HepG2 (cell line): ENCODE measurements around the gene PATZ1. TPM values are rescaled to one million over a fixed set of nuclear protein-coding genes. Genes with fewer than 3 reads are reported as not detected.

Experiments
- ATAC-seq: fragments of 200-7000 bp; cut with Tn5 transposase; 3 replicates; pipeline ENCODE4 v1.9.1; 2020; ENCODE audit warnings: mild to moderate bottlenecking, moderate library complexity
- BruUV-seq: library from RNA; stranded (reverse); fragments of 400-500 nt; replicated peaks from 2 replicates; lab custom pipeline; 2021; lab: Mats Ljungman, UMichigan
- CTCF ChIA-PET: fragments of 300-600 bp; formaldehyde crosslinking; extraction: SDS; loops from one replicate; lab custom pipeline; 2021; ENCODE audit warnings: low total read pairs, inconsistent platforms, low intra/inter-chr PET ratio; lab: Yijun Ruan, JAX
- POLR2A ChIA-PET: fragments of 350-600 bp; sonication (Branson Sonifier 250); formaldehyde crosslinking; loops from one replicate; lab custom pipeline; 2020; ENCODE audit warnings: antibody characterized with exemption, inconsistent platforms; lab: Yijun Ruan, JAX
- DNase-seq: peaks from one replicate; pipeline ENCODE4 v3.0.0-alpha.2; 2015; ENCODE audit warnings: low spot score
- FAIRE-seq: peaks from 3 replicates; lab custom pipeline; 2011; peaks lifted over from hg19 to GRCh38; lab: Jason Lieb, UNC
- H2AFZ ChIP-seq: one replicate; pipeline ENCODE4 v1.6.1; 2011; ENCODE audit warnings: low read length, inconsistent platforms
- H3K27ac ChIP-seq: fragments of 300-600 bp; 3 replicates; pipeline ENCODE4 v1.8.0; 2011; ENCODE audit warnings: mixed run types, mild to moderate bottlenecking, mixed read lengths, low read length, inconsistent platforms; ENCODE audit not compliant: insufficient read depth; ENCODE audit errors: extremely low read length
- H3K27me3 ChIP-seq, 2 experiments: fragments of 200-600 bp in 1 of 2; 2 replicates in 1 of 2; 3 replicates in 1 of 2; pipeline versions ENCODE4 v1.6.0 to v1.8.0; 2011; ENCODE audit warnings: low read length in 2 of 2, mild to moderate bottlenecking in 2 of 2, moderate library complexity in 2 of 2, inconsistent platforms in 1 of 2; ENCODE audit not compliant: insufficient read depth in 2 of 2, control insufficient read depth in 1 of 2
- H3K36me3 ChIP-seq, 2 experiments: fragments of 200-600 bp in 1 of 2; replicated peaks in 1 of 2; 2 replicates in 1 of 2; 3 replicates in 1 of 2; pipeline versions ENCODE4 v1.5.1 to v1.8.0; 2011; ENCODE audit warnings: low read length in 2 of 2, inconsistent platforms in 1 of 2; ENCODE audit not compliant: insufficient read depth in 2 of 2, control insufficient read depth in 1 of 2
- H3K4me1 ChIP-seq: 2 replicates; pipeline ENCODE4 v1.5.1; 2012; ENCODE audit warnings: low read length, inconsistent platforms; ENCODE audit not compliant: insufficient read depth
- H3K4me2 ChIP-seq: 2 replicates; pipeline ENCODE4 v1.6.0; 2011; ENCODE audit warnings: low read depth, low read length, inconsistent platforms
- H3K4me3 ChIP-seq, 3 experiments: fragments of 200-600 bp in 1 of 3; sonication (generic), shearing (Covaris generic) in 1 of 3; replicated peaks in 1 of 3; 2 replicates each; pipeline ENCODE4 v1.5.1; 2011 to 2016; ENCODE audit warnings: low read length in 3 of 3, inconsistent platforms in 2 of 3, low read depth in 2 of 3, mild to moderate bottlenecking in 2 of 3, control low read depth in 1 of 3, mixed read lengths in 1 of 3; ENCODE audit not compliant: insufficient read depth in 1 of 3
- H3K79me2 ChIP-seq: one replicate; pipeline ENCODE4 v1.6.1; 2011; ENCODE audit warnings: low read length, inconsistent platforms; ENCODE audit not compliant: insufficient read depth
- H3K9ac ChIP-seq: 2 replicates; pipeline ENCODE4 v1.6.0; 2011; ENCODE audit warnings: mild to moderate bottlenecking, low read depth, low read length, inconsistent platforms; ENCODE audit not compliant: insufficient read depth
- H3K9me3 ChIP-seq: 2 replicates; pipeline ENCODE4 v1.5.1; 2012; ENCODE audit warnings: mild to moderate bottlenecking, low read length
- H4K20me1 ChIP-seq: 2 replicates; pipeline ENCODE4 v1.6.0; 2011; ENCODE audit warnings: inconsistent platforms, mild to moderate bottlenecking, low read length, moderate library complexity; ENCODE audit not compliant: insufficient read depth
- BRF2 ChIP-seq: sonication (generic); formaldehyde crosslinking; IDR thresholded peaks from 2 replicates; pipeline ENCODE4 v1.8.1; 2022; ENCODE audit warnings: mild to moderate bottlenecking, missing genetic modification reagents
- RBM22 ChIP-seq: fragments of 200-400 bp; formaldehyde crosslinking; optimal IDR thresholded peaks from 2 replicates; pipeline ENCODE3; 2017; ENCODE audit warnings: mild to moderate bottlenecking, low read length, moderate library complexity
- TCF7L2 ChIP-seq: IDR thresholded peaks from 2 replicates; pipeline ENCODE4 v1.6.1; 2011; ENCODE audit warnings: mild to moderate bottlenecking, low read depth, low read length, moderate library complexity
- TEAD2 ChIP-seq: sonication (generic); formaldehyde crosslinking; IDR thresholded peaks from 2 replicates; pipeline ENCODE4 v1.9.0; 2021; ENCODE audit warnings: missing genetic modification reagents
- ZNF382 ChIP-seq: sonication (generic); formaldehyde crosslinking; IDR thresholded peaks from 2 replicates; pipeline ENCODE4 v1.5.0; 2020; ENCODE audit warnings: missing genetic modification reagents, mild to moderate bottlenecking, borderline replicate concordance
- ZNF770 ChIP-seq: sonication (generic); formaldehyde crosslinking; IDR thresholded peaks from 2 replicates; pipeline ENCODE4 v1.5.0; 2020; ENCODE audit warnings: mild to moderate bottlenecking, missing genetic modification reagents
- WGBS: methylation state at CpG from one replicate; pipeline ENCODE4 v1.1.6; 2017; ENCODE audit warnings: low lambda C conversion rate; 5-methylcytosine and 5-hydroxymethylcytosine counted together
- in situ Hi-C: cut with HindIII; loops from 2 replicates; pipeline ENCODE4 v1.10.0; 2017; ENCODE audit warnings: low pct_unique_long_range_greater_than_20kb; ENCODE audit not compliant: extremely low pct_ligation_motif_present
- intact Hi-C: fragments of 100-400 bp; cut with micrococcal nuclease; formaldehyde crosslinking; loops from one replicate; pipeline ENCODE4 v1.10.0; 2022; ENCODE audit not compliant: unreplicated experiment
- polyA plus RNA-seq, 8 experiments: library from polyadenylated mRNA; depleted of rRNA in 3 of 8; stranded (reverse) in 7 of 8; unstranded in 1 of 8; fragments of >200 nt; fragmentation: Illumina TruSeq in 4 of 8; extraction: Trizol in 4 of 8; gene quantifications; 2 replicates each; pipeline versions ENCODE4 v1.2.1 to v1.2.3, GENCODE V29; 2011 to 2016; ENCODE audit warnings: low read depth in 4 of 8, missing spikeins in 1 of 8, mixed read lengths in 1 of 8; ENCODE audit not compliant: insufficient read depth in 1 of 8
- total RNA-seq, 5 experiments: library from RNA; depleted of rRNA; stranded (reverse); fragments of >200 nt; fragmentation: Illumina TruSeq; extraction: Trizol; gene quantifications; 2 replicates each; pipeline ENCODE4 v1.2.3, GENCODE V29; 2016; ENCODE audit warnings: low read depth in 1 of 5
- TF ChIP-seq, protein P1 (sequence below): sonication (generic); formaldehyde crosslinking; IDR thresholded peaks from 2 replicates; pipeline ENCODE4 v1.9.0; 2021; ENCODE audit warnings: missing genetic modification reagents, mild to moderate bottlenecking, borderline replicate concordance
- TF ChIP-seq, protein P2 (sequence below): sonication (generic); formaldehyde crosslinking; IDR thresholded peaks from 2 replicates; pipeline ENCODE4 v1.5.0; 2020; ENCODE audit warnings: mild to moderate bottlenecking, missing genetic modification reagents, borderline replicate concordance

PATZ1 gene
- total and polyA plus RNA-seq, 2 of the 13 experiments (the other 11 are each of a cell fraction or from before 2014, with no cell fraction given) = 24.9 to 30.5 TPM

DNA sequence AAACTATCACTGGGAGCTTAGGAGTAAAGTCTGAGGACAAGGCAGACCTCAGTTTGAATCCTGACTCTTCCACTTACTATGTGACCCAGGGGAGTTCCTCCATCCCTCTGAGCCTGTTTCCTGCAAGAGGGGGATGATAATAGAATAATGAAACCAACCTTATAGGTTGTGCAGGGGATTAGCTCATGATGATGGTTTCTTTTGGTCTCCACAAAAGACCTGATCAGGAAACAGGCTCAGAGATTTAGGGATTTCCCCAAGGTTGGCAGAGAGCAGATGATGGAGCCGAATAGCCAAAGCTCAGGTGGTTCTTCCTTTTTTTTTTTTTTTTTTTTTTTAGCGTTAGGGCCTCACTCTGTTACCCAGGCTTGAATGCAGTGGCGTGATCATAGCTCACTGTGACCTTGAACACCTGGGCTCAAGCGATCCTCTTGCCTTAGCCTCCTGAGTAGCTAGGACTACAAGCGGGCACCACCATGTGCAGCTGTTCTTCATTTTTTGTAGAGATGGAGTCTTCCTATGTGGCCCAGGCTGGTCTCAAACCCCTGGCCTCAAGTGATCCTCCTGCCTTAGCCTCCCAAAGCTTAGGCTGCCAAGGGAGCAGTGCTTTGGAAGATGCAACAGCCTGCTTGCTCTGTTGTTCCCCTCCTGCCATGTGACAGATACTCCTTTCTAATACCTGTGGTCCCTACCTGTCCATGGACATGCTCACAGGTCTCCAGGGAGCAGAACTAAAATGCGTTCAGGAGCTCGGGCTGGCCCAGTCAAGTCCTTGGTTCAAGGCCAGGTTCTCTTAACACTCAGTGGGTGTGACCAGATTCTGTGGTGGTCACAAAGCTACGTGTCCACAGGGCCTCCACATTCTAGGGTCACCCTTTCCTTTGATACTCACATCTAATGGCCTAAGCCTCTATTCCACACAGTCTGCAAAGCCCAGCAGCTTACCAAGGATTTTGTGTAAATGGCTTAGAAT lies 22.3 kb downstream of the PATZ1 start:
- Histone ChIP-seq H3K4me1 (no peaks in the 10 kb centered on the region), H3K27me3 (no peaks in the 10 kb centered on the region), H3K4me3 (no peak overlapping the region), H4K20me1 (no peaks in the 10 kb centered on the region), H3K4me2 (no peak overlapping the region), H3K9me3 (no peaks in the 10 kb centered on the region), H3K9ac (no peak overlapping the region), H3K79me2 (no peaks in the 10 kb centered on the region), H3K36me3 (peaks cover 24 to 44% of the 10 kb centered on the region in 2 experiments), H2AFZ (no peak overlapping the region), H3K27ac (no peak overlapping the region)
- ChIA-PET CTCF (no interaction called here), POLR2A (interaction anchor here (1.2 to 1.5 kb wide), 2 partner anchors 15 to 23 kb away, joined by 4 to 5 read pairs; partner anchors contain the start of gene PATZ1)
- no peak for DNase-seq
- 89% methylated on average over 8 of the region's 8 CpGs for WGBS
- peak; percentile 69 for TF ChIP-seq RBM22
- no peak for TF ChIP-seq BRF2 (CRISPR knock-in tag)
- TF ChIP-seq TCF7L2 = no peak
- peak; percentile 58; the same call in 1 of the 2 replicates for TF ChIP-seq ZNF770 (CRISPR knock-in tag)
- TF ChIP-seq TEAD2 = no peak
- TF ChIP-seq, protein P1, sequence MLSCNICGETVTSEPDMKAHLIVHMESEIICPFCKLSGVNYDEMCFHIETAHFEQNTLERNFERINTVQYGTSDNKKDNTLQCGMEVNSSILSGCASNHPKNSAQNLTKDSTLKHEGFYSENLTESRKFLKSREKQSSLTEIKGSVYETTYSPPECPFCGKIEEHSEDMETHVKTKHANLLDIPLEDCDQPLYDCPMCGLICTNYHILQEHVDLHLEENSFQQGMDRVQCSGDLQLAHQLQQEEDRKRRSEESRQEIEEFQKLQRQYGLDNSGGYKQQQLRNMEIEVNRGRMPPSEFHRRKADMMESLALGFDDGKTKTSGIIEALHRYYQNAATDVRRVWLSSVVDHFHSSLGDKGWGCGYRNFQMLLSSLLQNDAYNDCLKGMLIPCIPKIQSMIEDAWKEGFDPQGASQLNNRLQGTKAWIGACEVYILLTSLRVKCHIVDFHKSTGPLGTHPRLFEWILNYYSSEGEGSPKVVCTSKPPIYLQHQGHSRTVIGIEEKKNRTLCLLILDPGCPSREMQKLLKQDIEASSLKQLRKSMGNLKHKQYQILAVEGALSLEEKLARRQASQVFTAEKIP (CRISPR knock-in tag) = no peak
- TF ChIP-seq ZNF382 (CRISPR knock-in tag) = no peak
- TF ChIP-seq, protein P2, sequence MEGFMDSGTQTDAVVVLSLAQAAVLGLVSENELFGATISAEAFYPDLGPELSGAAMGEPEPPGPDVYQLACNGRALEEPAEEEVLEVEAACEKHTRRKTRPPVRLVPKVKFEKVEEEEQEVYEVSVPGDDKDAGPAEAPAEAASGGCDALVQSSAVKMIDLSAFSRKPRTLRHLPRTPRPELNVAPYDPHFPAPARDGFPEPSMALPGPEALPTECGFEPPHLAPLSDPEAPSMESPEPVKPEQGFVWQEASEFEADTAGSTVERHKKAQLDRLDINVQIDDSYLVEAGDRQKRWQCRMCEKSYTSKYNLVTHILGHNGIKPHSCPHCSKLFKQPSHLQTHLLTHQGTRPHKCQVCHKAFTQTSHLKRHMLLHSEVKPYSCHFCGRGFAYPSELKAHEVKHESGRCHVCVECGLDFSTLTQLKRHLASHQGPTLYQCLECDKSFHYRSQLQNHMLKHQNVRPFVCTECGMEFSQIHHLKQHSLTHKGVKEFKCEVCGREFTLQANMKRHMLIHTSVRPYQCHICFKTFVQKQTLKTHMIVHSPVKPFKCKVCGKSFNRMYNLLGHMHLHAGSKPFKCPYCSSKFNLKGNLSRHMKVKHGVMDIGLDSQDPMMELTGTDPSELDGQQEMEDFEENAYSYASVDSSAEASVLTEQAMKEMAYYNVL (CRISPR knock-in tag) = no peak
- ATAC-seq = no peak
- in situ Hi-C loops = no loop called here
- intact Hi-C loops = no loop called here
- FAIRE-seq = no peak
- BruUV-seq = no TSS peak
